ENCODE data around the gene STAT5B. TPM values are rescaled to one million over a fixed set of nuclear protein-coding genes. Genes with fewer than 3 reads are reported as not detected.

STAT5B gene
- total RNA-seq, 2 experiments from 2014 or later, result 92.7 to 94.4 TPM

- H3K4me3 Mint-ChIP-seq, result no peak overlapping the region
- DNase-seq (no peak), ATAC-seq (no peak)
- no peaks in the 10 kb centered on the region for H3K9me3 Mint-ChIP-seq (ENCODE audit: insufficient read depth)
- H3K36me3 Mint-ChIP-seq (ENCODE audit: low read depth), result peaks cover 61% of the 10 kb centered on the region
- POLR2A ChIA-PET, result interaction anchor here (0.8 to 2.0 kb wide), 3 partner anchors 25 to 91 kb away, joined by 3 to 5 read pairs (median 4); partner anchors contain the start of gene STAT5A
- no peaks in the 10 kb centered on the region for H3K27me3 Mint-ChIP-seq (ENCODE audit: low read depth)
- H3K27ac Mint-ChIP-seq, result peak overlapping the region; percentile 77
- peaks cover 62% of the 10 kb centered on the region for H3K4me1 Mint-ChIP-seq (ENCODE audit: low read depth)
- CTCF ChIA-PET, result interaction anchor here (0.8 to 19.4 kb wide), 12 partner anchors 8 to 214 kb away, joined by 3 to 666 read pairs (median 6); partner anchors contain the start of gene STAT3
Measured at GRCh38 chr17:42313389-42313772, 37.2 kb upstream of the STAT5B start.

GRCh38 chr17:42312285-42313130, 36.3 kb upstream of the STAT5B start:
- Mint-ChIP-seq H3K27me3 (ENCODE audit: low read depth) (no peaks in the 10 kb centered on the region), H3K27ac (peak overlapping the region; percentile 67), H3K36me3 (ENCODE audit: low read depth) (peaks cover 65% of the 10 kb centered on the region), H3K4me3 (peak overlapping the region; percentile 39), H3K4me1 (ENCODE audit: low read depth) (peaks cover 60% of the 10 kb centered on the region), H3K9me3 (ENCODE audit: insufficient read depth) (no peaks in the 10 kb centered on the region)
- ChIA-PET CTCF (interaction anchor here (0.7 to 19.4 kb wide), 36 partner anchors 9 to 216 kb away, joined by 3 to 666 read pairs (median 3); partner anchors contain the start of genes GHDC, KCNH4, STAT3 and STAT5A), POLR2A (interaction anchor here (0.6 to 2.0 kb wide), 10 partner anchors 24 to 215 kb away, joined by 3 to 8 read pairs (median 4); partner anchors contain the start of genes STAT3 and STAT5A)
- ATAC-seq (peak; percentile 77), DNase-seq (peak; percentile 85)

- H3K4me1 Mint-ChIP-seq (ENCODE audit: low read depth), result peaks cover 58% of the 10 kb centered on the region
- peak overlapping the region; percentile 42 for H3K27ac Mint-ChIP-seq
- POLR2A ChIA-PET, result interaction anchor here (0.6 to 2.0 kb wide), 9 partner anchors 24 to 216 kb away, joined by 3 to 8 read pairs (median 4); partner anchors contain the start of genes STAT3 and STAT5A
- H3K27me3 Mint-ChIP-seq (ENCODE audit: low read depth), result no peaks in the 10 kb centered on the region
- CTCF ChIA-PET, result interaction anchor here (0.7 to 19.4 kb wide), 25 partner anchors 10 to 217 kb away, joined by 3 to 666 read pairs (median 4); partner anchors contain the start of genes GHDC, KCNH4, STAT3 and STAT5A
- DNase-seq, result no peak
- no peak for ATAC-seq
- peak overlapping the region; percentile 39 for H3K4me3 Mint-ChIP-seq
- H3K9me3 Mint-ChIP-seq (ENCODE audit: insufficient read depth), result no peaks in the 10 kb centered on the region
- peaks cover 65% of the 10 kb centered on the region for H3K36me3 Mint-ChIP-seq (ENCODE audit: low read depth)
Measured at GRCh38 chr17:42312035-42312284, 35.8 kb upstream of the STAT5B start.

- Mint-ChIP-seq H3K36me3 (ENCODE audit: low read depth) (peaks cover 68% of the 10 kb centered on the region), H3K4me1 (ENCODE audit: low read depth) (peaks cover 58% of the 10 kb centered on the region), H3K27ac (peak overlapping the region; percentile 69), H3K4me3 (peak overlapping the region; percentile 39), H3K9me3 (ENCODE audit: insufficient read depth) (no peaks in the 10 kb centered on the region), H3K27me3 (ENCODE audit: low read depth) (no peaks in the 10 kb centered on the region)
- ATAC-seq (no peak), DNase-seq (no peak)
- ChIA-PET POLR2A (interaction anchor here (0.6 to 2.0 kb wide), 8 partner anchors 23 to 216 kb away, joined by 3 to 8 read pairs (median 4); partner anchors contain the start of genes STAT3 and STAT5A), CTCF (interaction anchor here (0.7 to 19.4 kb wide), 20 partner anchors 10 to 216 kb away, joined by 3 to 666 read pairs (median 5); partner anchors contain the start of genes GHDC, STAT3 and STAT5A)
Measured at GRCh38 chr17:42311240-42312034, 35.2 kb upstream of the STAT5B start.

- Mint-ChIP-seq H3K36me3 (ENCODE audit: low read depth) (peaks cover 69% of the 10 kb centered on the region), H3K27ac (peak overlapping the region; percentile 37), H3K27me3 (ENCODE audit: low read depth) (no peaks in the 10 kb centered on the region), H3K4me1 (ENCODE audit: low read depth) (peaks cover 60% of the 10 kb centered on the region), H3K9me3 (ENCODE audit: insufficient read depth) (no peaks in the 10 kb centered on the region), H3K4me3 (no peak overlapping the region)
- CTCF ChIA-PET, result interaction anchor here (0.9 to 19.4 kb wide), 9 partner anchors 9 to 347 kb away, joined by 3 to 666 read pairs (median 11); partner anchors contain the start of gene STAT3
- no peak for ATAC-seq
- POLR2A ChIA-PET, result interaction anchor here (0.6 to 1.6 kb wide), 3 partner anchors 14 to 88 kb away, joined by 3 to 6 read pairs (median 4); partner anchors contain the start of gene STAT5A
- no peak for DNase-seq
Measured at GRCh38 chr17:42310787-42311215, 34.6 kb upstream of the STAT5B start.

GRCh38 chr17:42309986-42310786, 34.0 kb upstream of the STAT5B start:
- H3K36me3 Mint-ChIP-seq (ENCODE audit: low read depth), result peaks cover 65% of the 10 kb centered on the region
- POLR2A ChIA-PET, result interaction anchor here (0.6 to 1.6 kb wide), 3 partner anchors 13 to 88 kb away, joined by 3 to 6 read pairs (median 4); partner anchors contain the start of gene STAT5A
- no peak for DNase-seq

GRCh38 chr17:42309142-42309541, 33.0 kb upstream of the STAT5B start:
- POLR2A ChIA-PET, result interaction anchor here (0.7 to 1.2 kb wide), 3 partner anchors 9 to 79 kb away, joined by 3 read pairs; partner anchors contain the start of gene STAT3
- CTCF ChIA-PET, result interaction anchor here (1.0 to 19.4 kb wide), 5 partner anchors 13 to 95 kb away, joined by 3 to 666 read pairs (median 11); partner anchors contain the start of gene STAT5A
- Mint-ChIP-seq H3K9me3 (ENCODE audit: insufficient read depth) (no peaks in the 10 kb centered on the region), H3K36me3 (ENCODE audit: low read depth) (peaks cover 70% of the 10 kb centered on the region), H3K27ac (no peak overlapping the region), H3K4me1 (ENCODE audit: low read depth) (peaks cover 49% of the 10 kb centered on the region), H3K4me3 (no peak overlapping the region), H3K27me3 (ENCODE audit: low read depth) (no peaks in the 10 kb centered on the region)
- DNase-seq, result no peak
- no peak for ATAC-seq

More at GRCh38 chr17:42309986-42310786, 34.0 kb upstream of the STAT5B start:
- no peaks in the 10 kb centered on the region for H3K9me3 Mint-ChIP-seq (ENCODE audit: insufficient read depth)
- no peak overlapping the region for H3K4me3 Mint-ChIP-seq
- CTCF ChIA-PET, result interaction anchor here (0.6 to 19.4 kb wide), 10 partner anchors 10 to 347 kb away, joined by 3 to 666 read pairs (median 8); partner anchors contain the start of gene STAT3
- H3K27me3 Mint-ChIP-seq (ENCODE audit: low read depth), result no peaks in the 10 kb centered on the region
- H3K27ac Mint-ChIP-seq, result no peak overlapping the region
- ATAC-seq, result no peak
- H3K4me1 Mint-ChIP-seq (ENCODE audit: low read depth), result peaks cover 55% of the 10 kb centered on the region

GRCh38 chr17:42308446-42308845, 32.3 kb upstream of the STAT5B start:
- H3K27ac Mint-ChIP-seq, result no peak overlapping the region
- H3K27me3 Mint-ChIP-seq (ENCODE audit: low read depth), result no peaks in the 10 kb centered on the region
- DNase-seq, result no peak
- peaks cover 71% of the 10 kb centered on the region for H3K36me3 Mint-ChIP-seq (ENCODE audit: low read depth)
- ATAC-seq, result no peak
- H3K9me3 Mint-ChIP-seq (ENCODE audit: insufficient read depth), result no peaks in the 10 kb centered on the region
- CTCF ChIA-PET, result interaction anchor here (1.0 to 19.4 kb wide), 5 partner anchors 14 to 96 kb away, joined by 3 to 666 read pairs (median 5); partner anchors contain the start of gene STAT5A
- no peak overlapping the region for H3K4me3 Mint-ChIP-seq
- H3K4me1 Mint-ChIP-seq (ENCODE audit: low read depth), result peaks cover 42% of the 10 kb centered on the region
- POLR2A ChIA-PET, result interaction anchor here (1.2 kb wide), 2 partner anchors 10 to 80 kb away, joined by 3 read pairs; partner anchors contain the start of gene STAT3

GRCh38 chr17:42307362-42307927, 31.3 kb upstream of the STAT5B start:
- peaks cover 72% of the 10 kb centered on the region for H3K36me3 Mint-ChIP-seq (ENCODE audit: low read depth)
- no peak overlapping the region for H3K4me3 Mint-ChIP-seq

GRCh38 chr17:42306385-42306667, 30.1 kb upstream of the STAT5B start:
- ChIA-PET CTCF (interaction anchor here (1.2 kb wide), 1 partner anchor 84 kb away, joined by 5 read pairs; no protein-coding TSS in a partner anchor), POLR2A (interaction anchor here (1.5 kb wide), 1 partner anchor 12 kb away, joined by 3 read pairs; no protein-coding TSS in a partner anchor)
- DNase-seq, result no peak
- peaks cover 76% of the 10 kb centered on the region for H3K36me3 Mint-ChIP-seq (ENCODE audit: low read depth)
- H3K9me3 Mint-ChIP-seq (ENCODE audit: insufficient read depth), result no peaks in the 10 kb centered on the region
- no peak overlapping the region for H3K4me3 Mint-ChIP-seq
- H3K27me3 Mint-ChIP-seq (ENCODE audit: low read depth), result no peaks in the 10 kb centered on the region
- no peak for ATAC-seq
- H3K4me1 Mint-ChIP-seq (ENCODE audit: low read depth), result peaks cover 24% of the 10 kb centered on the region
- no peak overlapping the region for H3K27ac Mint-ChIP-seq

More at GRCh38 chr17:42307362-42307927, 31.3 kb upstream of the STAT5B start:
- ChIA-PET POLR2A (no interaction called here), CTCF (interaction anchor here (2.0 kb wide), 1 partner anchor 15 kb away, joined by 4 read pairs; no protein-coding TSS in a partner anchor)
- ATAC-seq (no peak), DNase-seq (no peak)
- Mint-ChIP-seq H3K4me1 (ENCODE audit: low read depth) (peaks cover 35% of the 10 kb centered on the region), H3K27me3 (ENCODE audit: low read depth) (no peaks in the 10 kb centered on the region), H3K27ac (peak overlapping the region; percentile 37), H3K9me3 (ENCODE audit: insufficient read depth) (no peaks in the 10 kb centered on the region)
